Measurements from ENCODE around the gene EPS8L3.

DNA sequence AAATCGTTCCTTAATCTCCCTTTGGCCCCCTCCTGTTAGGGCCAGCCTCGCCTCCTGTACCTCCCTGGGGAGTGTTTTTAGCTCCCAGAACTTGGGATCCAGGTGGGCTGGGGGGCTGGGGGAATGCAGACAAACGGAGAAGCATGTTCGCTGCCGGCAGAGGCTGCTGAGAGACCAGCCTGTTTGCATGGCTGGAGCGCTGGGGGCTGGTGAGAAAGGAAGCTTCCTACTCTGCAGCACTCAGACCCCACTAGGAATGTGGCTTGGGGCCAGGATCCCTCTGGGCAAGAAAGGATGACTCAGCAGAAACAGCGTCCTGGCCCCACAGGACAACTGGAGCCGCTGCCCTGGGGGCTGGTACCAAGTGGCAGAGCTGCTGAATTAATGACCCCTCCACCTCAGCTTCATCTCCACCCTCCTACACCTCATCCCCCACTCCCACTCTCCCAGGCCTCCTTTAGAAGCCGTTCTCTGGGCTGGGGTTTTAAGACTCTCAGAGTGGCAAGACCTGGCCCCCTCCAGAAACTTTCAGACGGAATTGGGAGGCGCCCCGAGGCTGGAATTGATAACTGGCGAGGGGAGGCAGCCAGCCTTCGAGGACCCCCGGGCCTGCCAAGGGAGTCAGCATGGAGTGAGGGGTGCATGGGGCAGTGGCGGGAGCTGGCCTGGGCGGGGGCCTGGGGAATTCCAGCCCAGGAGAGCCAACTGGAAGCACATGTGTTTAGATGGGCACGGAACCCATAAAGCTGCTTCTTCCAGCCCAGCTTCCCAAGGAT lies 28.5 kb upstream of the EPS8L3 start:
- TF ChIP-seq, protein P1, sequence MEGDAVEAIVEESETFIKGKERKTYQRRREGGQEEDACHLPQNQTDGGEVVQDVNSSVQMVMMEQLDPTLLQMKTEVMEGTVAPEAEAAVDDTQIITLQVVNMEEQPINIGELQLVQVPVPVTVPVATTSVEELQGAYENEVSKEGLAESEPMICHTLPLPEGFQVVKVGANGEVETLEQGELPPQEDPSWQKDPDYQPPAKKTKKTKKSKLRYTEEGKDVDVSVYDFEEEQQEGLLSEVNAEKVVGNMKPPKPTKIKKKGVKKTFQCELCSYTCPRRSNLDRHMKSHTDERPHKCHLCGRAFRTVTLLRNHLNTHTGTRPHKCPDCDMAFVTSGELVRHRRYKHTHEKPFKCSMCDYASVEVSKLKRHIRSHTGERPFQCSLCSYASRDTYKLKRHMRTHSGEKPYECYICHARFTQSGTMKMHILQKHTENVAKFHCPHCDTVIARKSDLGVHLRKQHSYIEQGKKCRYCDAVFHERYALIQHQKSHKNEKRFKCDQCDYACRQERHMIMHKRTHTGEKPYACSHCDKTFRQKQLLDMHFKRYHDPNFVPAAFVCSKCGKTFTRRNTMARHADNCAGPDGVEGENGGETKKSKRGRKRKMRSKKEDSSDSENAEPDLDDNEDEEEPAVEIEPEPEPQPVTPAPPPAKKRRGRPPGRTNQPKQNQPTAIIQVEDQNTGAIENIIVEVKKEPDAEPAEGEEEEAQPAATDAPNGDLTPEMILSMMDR (IDR thresholded peaks at IDR 0.05; ENCODE audit: low read length) = no peak
- TF ChIP-seq EZH2 (optimal IDR thresholded peaks at IDR 0.05; ENCODE audit: low read depth, low read length) (no peak), EZH2phosphoT487 (IDR thresholded peaks at IDR 0.05; ENCODE audit: low read length) (no peak)

Measured in MM.1S (cell line).